Nucleus accumbens (tissue), 56 donors: ENCODE results near the gene LDLRAD1.

Source experiments
- DNase-seq, 56 donors: peaks; one replicate each; lab custom pipeline; 2025; lab: John Stamatoyannopoulos, UW

LDLRAD1 gene

GRCh38 chr1:53959664-53960250, 58.2 kb downstream of the LDLRAD1 start:
- DNase-seq: no peak
